Suprapubic skin (tissue), 4 donors: ENCODE data around the gene FGF10. TPM values are rescaled to one million over a fixed set of nuclear protein-coding genes. Genes with fewer than 3 reads are reported as not detected.

Experiments
- DNase-seq, 2 donors: peaks; one replicate each; pipeline ENCODE4 v3.0.0-alpha.2; 2019; ENCODE audit warnings: low spot score in 2 of 2
- H3K27ac ChIP-seq: fragments of 200-600 bp; sonication (generic); one replicate; pipeline ENCODE4 v1.5.1; 2019
- H3K27me3 ChIP-seq: fragments of 200-600 bp; sonication (generic); one replicate; pipeline ENCODE4 v1.5.1; 2019
- H3K36me3 ChIP-seq: fragments of 200-600 bp; sonication (generic); one replicate; pipeline ENCODE4 v1.5.1; 2019
- H3K4me1 ChIP-seq: fragments of 200-600 bp; sonication (generic); one replicate; pipeline ENCODE4 v1.5.1; 2019
- H3K4me3 ChIP-seq: fragments of 200-600 bp; sonication (generic); one replicate; pipeline ENCODE4 v1.5.1; 2019; ENCODE audit warnings: mild to moderate bottlenecking
- H3K9me3 ChIP-seq: fragments of 200-600 bp; sonication (generic); one replicate; pipeline ENCODE4 v1.5.1; 2019
- EP300 ChIP-seq: sonication (generic); formaldehyde crosslinking; IDR thresholded peaks from one replicate; pipeline ENCODE4 v1.6.1; 2017; ENCODE audit warnings: antibody characterized with exemption
- POLR2A ChIP-seq, 2 donors: fragments of 450-650 bp; IDR thresholded peaks; one replicate each; pipeline ENCODE4 v1.6.1; 2017; ENCODE audit warnings: antibody characterized with exemption in 2 of 2, mild to moderate bottlenecking in 2 of 2, moderate library complexity in 2 of 2
- POLR2AphosphoS5 ChIP-seq, 3 donors: sonication (generic); formaldehyde crosslinking; IDR thresholded peaks; one replicate each; pipeline ENCODE4 v1.6.1; 2017; ENCODE audit warnings: antibody characterized with exemption in 3 of 3
- WGBS: methylation state at CpG from one replicate; pipeline ENCODE4 v1.1.5; 2018; 5-methylcytosine and 5-hydroxymethylcytosine counted together
- total RNA-seq, 4 donors: library from RNA; depleted of rRNA; stranded (reverse); fragments of >200 nt; gene quantifications; one replicate each; pipeline ENCODE4 v1.1.0, GENCODE V29; 2016
- TF ChIP-seq, protein P1 (sequence below), 2 donors: fragments of 200-600 bp in 1 of 2; fragments of 450-650 bp in 1 of 2; sonication (generic) in 1 of 2; IDR thresholded peaks; one replicate each; pipeline ENCODE4 v1.5.1; 2016 to 2019; ENCODE audit warnings: antibody characterized with exemption in 2 of 2, mild to moderate bottlenecking in 1 of 2, moderate library complexity in 1 of 2

FGF10 gene
- total RNA-seq, 4 donors from 2014 or later = 0.42 to 3.9 (median 2.1) TPM

DNA sequence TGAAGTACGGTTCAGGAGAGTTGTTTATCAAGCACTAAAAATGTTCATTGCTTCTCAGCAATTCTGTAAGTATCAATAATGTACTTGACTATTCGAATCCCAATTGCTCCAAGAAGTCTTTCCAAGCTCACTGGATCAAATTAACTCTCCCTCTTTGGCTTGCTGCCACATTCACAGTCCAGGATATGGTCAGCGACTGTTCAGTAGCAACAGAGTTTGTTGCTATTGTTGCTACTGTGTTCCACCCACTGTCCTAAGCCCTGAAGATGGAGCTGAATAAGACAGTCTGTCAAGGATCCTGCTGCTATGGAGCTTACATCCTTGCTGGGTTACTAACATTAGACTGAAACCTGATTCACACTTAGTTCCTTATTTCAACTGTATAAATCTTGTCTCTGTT lies 110.8 kb downstream of the FGF10 start:
- 68% methylated on average over 3 of the region's 3 CpGs for WGBS
- DNase-seq = no peak
- no peaks in the 10 kb centered on the region for H3K4me1 ChIP-seq
- H3K27ac ChIP-seq = no peak overlapping the region
- H3K27me3 ChIP-seq = no peaks in the 10 kb centered on the region
- H3K36me3 ChIP-seq = no peaks in the 10 kb centered on the region
- H3K9me3 ChIP-seq = no peaks in the 10 kb centered on the region
- no peak overlapping the region for H3K4me3 ChIP-seq
- no peak for TF ChIP-seq POLR2A (IDR thresholded peaks at IDR 0.05)
- no peak for TF ChIP-seq EP300
- no peak for TF ChIP-seq POLR2AphosphoS5 (IDR thresholded peaks at IDR 0.05)
- TF ChIP-seq, protein P1, sequence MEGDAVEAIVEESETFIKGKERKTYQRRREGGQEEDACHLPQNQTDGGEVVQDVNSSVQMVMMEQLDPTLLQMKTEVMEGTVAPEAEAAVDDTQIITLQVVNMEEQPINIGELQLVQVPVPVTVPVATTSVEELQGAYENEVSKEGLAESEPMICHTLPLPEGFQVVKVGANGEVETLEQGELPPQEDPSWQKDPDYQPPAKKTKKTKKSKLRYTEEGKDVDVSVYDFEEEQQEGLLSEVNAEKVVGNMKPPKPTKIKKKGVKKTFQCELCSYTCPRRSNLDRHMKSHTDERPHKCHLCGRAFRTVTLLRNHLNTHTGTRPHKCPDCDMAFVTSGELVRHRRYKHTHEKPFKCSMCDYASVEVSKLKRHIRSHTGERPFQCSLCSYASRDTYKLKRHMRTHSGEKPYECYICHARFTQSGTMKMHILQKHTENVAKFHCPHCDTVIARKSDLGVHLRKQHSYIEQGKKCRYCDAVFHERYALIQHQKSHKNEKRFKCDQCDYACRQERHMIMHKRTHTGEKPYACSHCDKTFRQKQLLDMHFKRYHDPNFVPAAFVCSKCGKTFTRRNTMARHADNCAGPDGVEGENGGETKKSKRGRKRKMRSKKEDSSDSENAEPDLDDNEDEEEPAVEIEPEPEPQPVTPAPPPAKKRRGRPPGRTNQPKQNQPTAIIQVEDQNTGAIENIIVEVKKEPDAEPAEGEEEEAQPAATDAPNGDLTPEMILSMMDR (IDR thresholded peaks at IDR 0.05) = no peak

DNA sequence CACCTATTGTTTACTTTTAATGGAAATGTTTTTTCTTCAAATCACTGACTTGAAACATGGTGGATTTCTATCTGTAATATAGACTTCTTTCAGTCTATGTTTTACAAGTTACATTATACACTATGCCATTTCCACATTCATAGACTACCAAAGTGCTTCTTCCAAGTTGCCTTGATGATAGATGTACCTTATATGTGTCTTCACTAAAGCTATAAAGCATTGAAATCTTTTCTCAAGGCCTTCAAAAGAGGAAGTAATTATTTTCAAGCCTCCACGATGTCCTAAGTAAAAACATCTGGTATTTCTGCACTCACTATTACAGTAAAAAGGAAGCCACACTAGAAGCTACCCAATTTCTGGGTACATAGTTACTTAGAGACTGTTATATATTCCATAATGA lies 113.3 kb downstream of the FGF10 start:
- TF ChIP-seq POLR2AphosphoS5 (IDR thresholded peaks at IDR 0.05) (no peak), EP300 (no peak), POLR2A (IDR thresholded peaks at IDR 0.05) (no peak)
- TF ChIP-seq, protein P1 (IDR thresholded peaks at IDR 0.05) = no peak

DNA sequence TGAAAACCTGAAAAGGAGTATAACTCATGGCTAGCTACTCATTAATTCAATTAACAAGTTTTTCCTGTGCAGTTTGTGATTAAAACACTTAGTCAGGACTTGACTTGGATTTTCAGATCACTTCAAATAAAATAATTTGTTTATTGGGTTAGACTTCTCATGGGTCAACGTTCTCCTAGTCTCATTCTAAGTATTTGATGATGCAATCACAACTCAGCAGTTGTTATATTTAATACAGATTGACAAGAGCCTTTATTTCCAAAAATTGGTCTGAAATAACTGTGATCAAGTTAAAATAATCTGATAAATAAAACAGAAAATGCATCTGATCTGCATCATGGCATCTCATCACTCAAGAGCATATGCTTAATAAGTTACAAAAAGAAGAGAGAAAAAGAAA lies 113.9 kb downstream of the FGF10 start:
- 46% methylated on average over 1 of the region's 1 CpG for WGBS
- Histone ChIP-seq H3K36me3 (no peaks in the 10 kb centered on the region), H3K27me3 (no peaks in the 10 kb centered on the region), H3K4me3 (no peak overlapping the region), H3K9me3 (no peaks in the 10 kb centered on the region), H3K27ac (no peak overlapping the region), H3K4me1 (no peaks in the 10 kb centered on the region)
- TF ChIP-seq, protein P1 (IDR thresholded peaks at IDR 0.05) = no peak
- no peak for TF ChIP-seq POLR2AphosphoS5 (IDR thresholded peaks at IDR 0.05)
- no peak for TF ChIP-seq POLR2A (IDR thresholded peaks at IDR 0.05)
- no peak for TF ChIP-seq EP300
- DNase-seq = no peak

More for the DNA sequence above, 113.3 kb downstream of the FGF10 start:
- 27% methylated on average over 1 of the region's 1 CpG for WGBS
- Histone ChIP-seq H3K4me1 (no peaks in the 10 kb centered on the region), H3K27ac (no peak overlapping the region), H3K27me3 (no peaks in the 10 kb centered on the region), H3K9me3 (no peaks in the 10 kb centered on the region), H3K4me3 (no peak overlapping the region), H3K36me3 (no peaks in the 10 kb centered on the region)
- DNase-seq = no peak

DNA sequence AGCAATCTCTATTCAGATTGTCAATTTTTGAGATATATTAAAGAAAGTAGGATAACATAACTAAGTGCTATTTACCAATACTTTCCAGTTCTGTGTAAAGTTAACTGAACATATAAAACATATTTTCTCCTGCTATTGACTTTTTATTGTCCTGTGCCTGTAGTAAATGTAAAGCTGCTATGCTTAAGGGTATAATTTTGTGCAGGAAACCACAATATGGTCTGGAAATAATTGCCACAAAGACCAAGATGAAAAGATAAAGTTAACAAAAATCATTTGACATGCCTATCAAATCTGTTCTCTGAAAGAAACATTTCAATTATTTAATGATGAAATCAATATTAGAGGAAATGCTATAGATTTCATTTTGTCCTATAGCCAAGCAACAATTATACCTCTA lies 121.3 kb downstream of the FGF10 start:
- Histone ChIP-seq H3K4me3 (no peak overlapping the region), H3K36me3 (no peaks in the 10 kb centered on the region), H3K27ac (no peak overlapping the region), H3K27me3 (no peaks in the 10 kb centered on the region), H3K4me1 (no peaks in the 10 kb centered on the region), H3K9me3 (no peaks in the 10 kb centered on the region)
- DNase-seq = no peak
- TF ChIP-seq, protein P1 (IDR thresholded peaks at IDR 0.05) = no peak
- TF ChIP-seq EP300 (no peak), POLR2AphosphoS5 (IDR thresholded peaks at IDR 0.05) (no peak), POLR2A (IDR thresholded peaks at IDR 0.05) (no peak)

DNA sequence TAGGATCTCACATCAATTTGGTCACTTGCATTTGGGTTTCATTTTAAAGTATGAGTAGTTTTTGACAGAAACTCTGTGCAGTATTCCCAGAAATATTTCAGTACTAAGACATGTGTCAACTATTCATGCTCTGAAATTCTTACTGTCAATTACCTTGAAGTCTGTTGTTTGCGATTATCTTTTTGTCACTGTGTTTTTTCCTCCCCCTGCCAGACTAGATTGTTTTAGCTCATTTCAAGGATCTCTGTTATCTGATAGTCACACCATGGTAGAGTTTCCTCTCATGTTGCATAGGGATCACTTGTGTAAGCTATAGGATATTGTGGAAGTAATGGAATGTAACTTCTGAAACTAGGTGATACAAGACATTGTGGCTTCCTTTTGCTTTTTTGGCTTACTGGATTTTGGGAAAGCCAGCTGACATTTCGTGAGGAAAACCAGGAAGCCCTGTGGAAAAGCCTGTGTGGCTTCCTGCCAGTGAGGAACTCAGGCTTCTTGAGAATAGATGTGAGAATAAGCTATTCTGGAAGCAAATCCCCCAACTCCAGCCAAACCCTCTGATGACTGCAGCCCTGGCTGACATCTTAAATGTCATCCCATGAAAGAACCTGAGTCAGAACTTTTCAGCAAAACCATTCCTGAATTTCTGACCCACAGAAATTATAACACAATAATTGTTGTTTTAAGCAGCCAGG lies 122.2 kb downstream of the FGF10 start:
- WGBS = 47% methylated on average over 2 of the region's 2 CpGs
- Histone ChIP-seq H3K4me3 (no peak overlapping the region), H3K4me1 (no peaks in the 10 kb centered on the region), H3K27ac (no peak overlapping the region), H3K27me3 (no peaks in the 10 kb centered on the region), H3K9me3 (no peaks in the 10 kb centered on the region), H3K36me3 (no peaks in the 10 kb centered on the region)
- TF ChIP-seq POLR2AphosphoS5 (IDR thresholded peaks at IDR 0.05) = no peak
- no peak for TF ChIP-seq EP300
- no peak for TF ChIP-seq POLR2A (IDR thresholded peaks at IDR 0.05)
- TF ChIP-seq, protein P1 (IDR thresholded peaks at IDR 0.05) = no peak
- DNase-seq = no peak
